Embryonic facial prominence (tissue), 1 donor: Measurements from ENCODE around the gene RANBP1.

Source experiments
- DNase-seq: peaks from one replicate; pipeline ENCODE4 v3.0.0-alpha.2; 2016; ENCODE audit errors: extremely low spot score

RANBP1 gene

DNA sequence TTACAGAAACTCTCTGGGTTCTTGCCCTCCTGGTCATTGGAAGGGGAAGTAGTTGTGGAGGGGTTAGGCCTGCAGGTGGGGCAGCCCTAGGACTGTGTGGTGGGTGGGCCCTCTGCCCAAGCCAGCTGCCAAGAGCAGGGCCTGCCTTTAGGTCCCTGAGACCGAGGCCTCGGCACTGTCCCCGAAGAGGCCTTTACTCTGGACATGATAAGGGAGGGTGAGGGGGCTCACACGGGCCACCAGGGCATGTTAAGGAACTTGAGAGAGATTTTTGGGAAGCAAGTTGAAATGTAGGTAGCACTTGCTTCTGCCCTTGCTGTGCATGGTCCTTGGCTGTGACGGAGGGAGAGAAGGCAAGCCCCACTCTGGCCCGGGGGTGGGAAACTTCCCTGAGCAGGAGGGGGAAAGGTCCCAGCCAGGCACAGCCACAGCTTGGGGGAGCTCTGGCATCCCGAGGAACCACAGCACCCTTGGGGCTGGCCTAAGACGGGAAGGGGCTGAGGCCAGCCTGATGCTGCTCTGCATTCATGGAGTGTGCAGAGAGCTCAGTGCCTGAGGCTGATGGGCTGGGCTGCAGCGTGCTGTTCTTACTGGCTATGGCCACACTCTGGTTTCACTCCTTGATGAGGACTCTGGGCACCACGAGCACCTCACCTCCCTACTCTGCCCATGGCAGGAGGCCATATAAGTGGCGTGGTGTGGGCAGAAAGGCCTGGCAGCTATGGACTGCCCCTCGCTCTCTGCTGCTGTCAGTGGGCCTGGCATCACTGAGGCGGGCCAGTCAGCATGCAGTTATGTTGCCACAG lies 7.8 kb upstream of the RANBP1 start:
- DNase-seq = no peak

DNA sequence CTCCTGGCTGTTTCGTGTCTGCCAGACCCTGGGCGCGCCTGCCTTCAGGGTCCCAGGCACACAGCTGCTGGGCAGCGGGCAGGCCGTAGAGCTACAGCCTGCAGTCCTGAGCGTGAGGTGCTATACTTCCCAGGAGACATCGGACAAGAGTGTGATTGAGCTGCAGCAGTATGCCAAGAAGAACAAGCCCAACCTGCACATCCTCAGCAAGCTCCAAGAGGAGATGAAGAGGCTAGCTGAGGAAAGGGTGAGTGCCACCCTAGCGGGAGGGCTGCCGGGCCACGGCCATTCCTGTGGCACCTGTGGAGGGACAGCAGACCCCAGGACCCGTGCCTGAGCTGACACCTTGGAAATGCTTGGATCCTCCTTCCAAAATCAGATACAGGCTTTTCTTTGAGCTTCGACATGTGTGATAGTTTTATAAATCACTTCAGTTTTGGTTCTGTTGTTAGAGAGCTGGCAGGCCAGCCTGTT lies 7.1 kb upstream of the RANBP1 start:
- DNase-seq = no peak

DNA sequence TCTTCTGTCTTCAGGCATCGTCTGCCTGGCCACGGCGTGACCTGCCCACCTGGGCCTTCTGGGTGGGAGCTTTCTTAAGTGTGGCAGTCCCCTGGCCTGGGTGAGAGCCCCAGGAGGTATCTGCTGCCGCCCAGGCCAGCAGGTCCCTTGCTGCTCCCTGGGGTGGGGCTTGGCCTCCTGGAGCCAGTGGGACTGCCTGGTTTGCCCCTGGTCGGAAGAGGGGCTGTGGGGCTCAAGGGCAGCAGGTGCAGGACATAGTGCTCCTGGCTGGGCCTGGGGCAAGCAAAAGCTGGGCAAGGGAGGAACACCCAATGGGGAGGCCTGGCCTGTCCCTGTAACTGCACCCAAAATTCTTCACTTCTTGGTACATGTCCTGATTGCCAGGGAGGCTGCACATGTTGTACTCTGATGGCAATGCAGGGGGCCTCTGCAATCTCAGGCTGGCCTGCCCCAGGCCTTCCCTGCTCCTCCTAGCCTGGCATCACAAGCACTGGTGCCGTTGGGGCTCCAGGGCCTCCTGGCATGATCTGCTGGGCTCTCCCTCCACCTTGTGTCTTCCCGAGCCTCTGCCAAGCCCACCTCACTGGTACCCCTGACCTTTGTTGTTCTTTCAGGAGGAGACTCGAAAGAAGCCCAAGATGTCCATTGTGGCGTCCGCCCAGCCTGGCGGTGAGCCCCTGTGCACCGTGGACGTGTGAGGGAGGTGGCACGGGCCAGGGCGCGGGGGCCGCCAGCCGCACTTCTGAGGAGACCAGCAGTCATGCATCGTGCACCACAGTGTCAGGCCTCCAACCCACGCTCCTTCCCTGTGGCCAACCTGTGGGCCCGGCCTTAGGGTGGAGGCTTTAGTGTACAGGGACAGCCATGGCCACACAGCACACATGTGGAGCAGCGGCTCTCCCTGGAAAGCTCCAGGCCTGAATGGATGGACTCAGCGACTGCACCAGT lies 6.2 kb upstream of the RANBP1 start:
- DNase-seq = no peak

DNA sequence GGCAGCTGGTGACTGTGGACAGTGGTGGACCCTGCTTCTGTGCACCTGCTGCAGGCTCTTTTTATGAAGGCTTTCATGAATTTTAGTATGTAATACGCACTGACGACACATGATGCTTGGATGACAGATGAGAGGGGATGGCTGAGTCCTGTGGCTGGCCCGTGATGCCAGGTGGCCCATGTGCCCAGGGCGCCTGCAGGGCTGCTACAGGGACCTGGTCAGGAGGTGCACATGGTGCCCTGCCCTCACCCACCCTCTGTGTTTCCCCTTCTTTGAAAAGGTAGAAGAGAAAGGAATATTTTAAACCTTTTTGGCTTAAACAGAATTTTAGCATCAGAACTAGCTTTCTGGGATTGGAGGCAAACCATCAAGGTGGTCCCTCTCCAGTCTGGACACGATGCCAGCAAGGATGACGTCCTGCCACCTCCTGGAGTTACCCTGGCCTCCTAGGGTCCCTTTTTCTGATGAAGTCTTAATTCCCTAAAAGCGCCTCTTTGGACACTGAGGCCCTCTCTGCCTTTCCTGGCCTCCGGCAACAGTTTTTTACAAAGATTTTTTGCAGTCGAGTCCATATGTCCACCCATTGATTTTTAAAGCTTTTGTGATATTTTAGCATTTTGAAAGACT lies 5.4 kb upstream of the RANBP1 start:
- DNase-seq = no peak

DNA sequence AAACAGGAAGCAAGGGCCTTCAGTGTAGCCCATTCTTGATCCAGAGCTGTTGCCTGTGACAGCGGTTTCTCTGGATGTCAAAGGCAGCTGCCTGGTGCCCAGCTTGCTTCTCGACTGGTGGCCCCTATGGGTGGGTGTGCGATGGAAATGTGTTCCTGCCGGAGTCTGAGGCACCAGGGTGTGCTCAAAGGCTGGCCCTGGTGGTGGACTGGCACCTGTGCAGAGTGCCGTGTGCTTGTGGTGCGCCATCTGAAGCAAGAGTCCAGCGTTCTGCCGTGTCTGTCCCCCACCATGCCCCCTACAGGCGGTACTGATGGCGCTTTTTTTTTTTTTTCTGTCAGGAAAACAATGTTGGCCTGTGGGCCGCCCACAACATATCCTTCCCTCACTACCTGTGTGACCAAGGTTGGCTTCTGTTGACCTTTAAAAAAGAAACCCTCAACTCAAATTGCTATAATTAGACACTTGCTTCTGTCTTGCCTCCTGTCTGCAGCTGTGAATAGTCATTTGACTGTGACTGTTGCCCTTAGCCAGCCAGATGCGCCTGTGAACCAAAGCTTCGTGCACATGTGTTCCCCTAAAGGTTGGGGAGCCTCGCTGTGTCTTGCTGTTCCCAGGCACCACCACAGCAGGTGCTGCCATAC lies 4.7 kb upstream of the RANBP1 start:
- no peak for DNase-seq

DNA sequence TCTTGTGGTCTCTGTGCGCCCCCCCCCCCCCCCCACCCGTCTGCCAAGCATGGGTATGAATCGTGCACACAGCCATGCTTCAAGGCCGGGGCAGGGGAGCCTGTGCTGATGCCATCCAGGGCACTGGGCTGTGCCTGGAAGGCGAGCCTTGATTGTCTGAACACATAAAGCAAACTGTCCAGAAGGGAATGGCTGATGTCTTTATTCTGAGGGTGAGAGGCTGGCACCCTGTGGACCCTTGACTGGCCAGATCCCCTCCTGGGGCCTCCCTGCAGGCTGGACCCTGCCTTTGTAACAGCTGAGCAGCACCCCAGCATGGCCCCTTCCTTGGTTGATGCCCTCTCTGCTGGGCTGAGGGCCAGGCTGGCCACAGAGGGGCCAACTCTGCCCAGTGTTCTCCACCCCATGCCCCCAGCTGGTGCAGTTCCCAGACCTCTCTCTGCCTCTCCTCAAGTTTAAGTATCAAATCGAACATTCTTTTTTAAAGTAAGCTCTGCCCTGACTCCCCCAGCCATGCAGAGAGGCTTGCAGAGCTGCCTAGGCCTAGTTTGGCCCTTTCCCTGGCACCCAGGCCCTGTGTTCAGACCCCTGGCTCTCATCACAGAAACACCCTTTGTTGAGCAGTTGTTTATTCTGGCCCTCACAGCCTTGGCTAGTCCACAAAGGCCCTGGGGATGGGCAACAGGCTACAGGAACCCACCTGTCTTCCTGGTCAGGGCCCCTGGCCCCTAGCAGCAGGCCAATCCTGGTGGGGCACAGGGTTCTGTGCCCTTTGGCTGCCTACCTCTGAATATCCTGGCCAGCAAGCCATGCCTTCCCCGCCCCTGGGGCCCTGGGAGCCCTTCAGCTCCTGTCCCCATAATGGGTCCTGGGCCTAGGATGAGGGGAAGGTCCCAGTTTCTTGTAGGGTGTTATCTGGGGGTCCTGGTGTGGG lies 3.9 kb upstream of the RANBP1 start:
- no peak for DNase-seq

DNA sequence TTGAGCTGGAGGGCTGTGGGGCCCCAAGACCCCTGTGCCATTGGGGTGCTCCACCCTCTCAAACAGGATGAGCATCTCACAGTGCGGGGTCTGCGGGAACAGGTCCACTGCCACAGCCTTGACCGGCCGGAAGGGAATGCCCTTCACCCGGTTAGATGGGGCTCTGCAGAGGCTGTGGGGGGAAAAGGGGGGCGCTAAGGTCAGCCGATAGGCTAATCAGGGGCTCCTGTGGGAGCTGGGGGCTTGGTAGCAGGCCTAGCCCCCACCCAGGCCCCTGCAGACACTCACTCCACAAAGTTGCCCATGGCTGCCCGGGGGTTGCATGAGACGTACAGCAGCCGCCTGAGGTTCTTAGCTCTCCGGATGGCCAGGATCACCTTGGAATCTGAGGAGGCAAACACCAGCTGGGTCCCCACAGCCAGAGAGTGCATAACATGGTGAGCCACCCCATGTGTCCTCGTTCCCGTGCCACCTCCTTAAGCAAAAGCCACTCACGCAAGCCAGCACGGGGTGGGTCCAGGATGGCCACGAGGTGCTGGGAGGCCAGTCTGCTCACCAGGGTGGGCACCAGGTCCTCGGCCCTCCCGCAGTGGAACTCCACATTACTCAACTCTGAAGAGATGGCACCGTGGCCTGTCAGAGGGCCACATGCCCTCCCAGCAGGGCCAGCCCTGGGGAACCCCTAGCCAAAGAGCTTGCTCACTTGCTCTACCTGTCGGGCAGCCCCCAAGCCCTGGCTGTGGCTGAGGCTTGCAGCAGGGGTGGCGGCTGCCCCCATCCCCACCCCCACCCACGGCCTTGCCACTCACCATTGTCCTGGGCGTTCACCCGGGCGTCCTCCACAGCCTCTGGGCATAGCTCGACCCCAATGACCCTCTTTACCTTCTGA lies 3.0 kb upstream of the RANBP1 start:
- no peak for DNase-seq

DNA sequence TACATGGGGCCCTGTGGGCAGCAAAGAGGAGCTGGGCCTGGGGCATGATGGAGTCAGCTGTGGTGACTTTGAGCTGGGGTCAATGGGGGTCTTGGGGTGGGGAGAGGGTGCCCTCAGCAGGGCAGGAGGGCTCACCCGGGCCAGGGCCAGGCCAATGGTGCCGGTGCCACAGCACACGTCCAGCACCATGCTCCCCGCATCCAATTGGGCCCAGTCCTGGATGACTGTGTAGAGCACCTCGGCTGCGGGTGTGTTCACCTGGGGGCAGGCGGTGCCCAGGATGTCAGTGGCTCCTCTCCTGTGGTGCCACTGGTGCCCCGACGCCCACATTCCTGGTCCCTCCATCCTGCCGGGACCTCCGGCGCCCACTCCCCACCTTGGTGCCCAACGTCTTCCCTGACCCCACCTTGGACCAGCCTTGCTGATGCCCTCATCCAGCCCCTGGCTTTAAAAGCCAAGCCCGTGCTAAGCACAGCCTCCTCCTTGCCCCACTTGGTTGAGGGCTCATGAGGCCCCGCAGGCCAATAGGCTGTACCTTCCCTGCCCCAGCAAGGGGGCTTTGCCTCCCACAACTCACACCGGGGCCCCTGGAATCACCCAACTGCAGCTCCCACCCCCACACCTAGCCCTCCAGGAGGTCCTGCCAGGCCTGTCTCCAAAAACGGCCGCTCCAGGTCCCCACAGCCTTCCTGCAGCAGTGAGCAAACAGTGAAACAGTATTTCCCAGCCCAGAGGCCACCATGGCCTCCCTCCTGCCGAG lies 2.2 kb upstream of the RANBP1 start:
- DNase-seq = no peak

DNA sequence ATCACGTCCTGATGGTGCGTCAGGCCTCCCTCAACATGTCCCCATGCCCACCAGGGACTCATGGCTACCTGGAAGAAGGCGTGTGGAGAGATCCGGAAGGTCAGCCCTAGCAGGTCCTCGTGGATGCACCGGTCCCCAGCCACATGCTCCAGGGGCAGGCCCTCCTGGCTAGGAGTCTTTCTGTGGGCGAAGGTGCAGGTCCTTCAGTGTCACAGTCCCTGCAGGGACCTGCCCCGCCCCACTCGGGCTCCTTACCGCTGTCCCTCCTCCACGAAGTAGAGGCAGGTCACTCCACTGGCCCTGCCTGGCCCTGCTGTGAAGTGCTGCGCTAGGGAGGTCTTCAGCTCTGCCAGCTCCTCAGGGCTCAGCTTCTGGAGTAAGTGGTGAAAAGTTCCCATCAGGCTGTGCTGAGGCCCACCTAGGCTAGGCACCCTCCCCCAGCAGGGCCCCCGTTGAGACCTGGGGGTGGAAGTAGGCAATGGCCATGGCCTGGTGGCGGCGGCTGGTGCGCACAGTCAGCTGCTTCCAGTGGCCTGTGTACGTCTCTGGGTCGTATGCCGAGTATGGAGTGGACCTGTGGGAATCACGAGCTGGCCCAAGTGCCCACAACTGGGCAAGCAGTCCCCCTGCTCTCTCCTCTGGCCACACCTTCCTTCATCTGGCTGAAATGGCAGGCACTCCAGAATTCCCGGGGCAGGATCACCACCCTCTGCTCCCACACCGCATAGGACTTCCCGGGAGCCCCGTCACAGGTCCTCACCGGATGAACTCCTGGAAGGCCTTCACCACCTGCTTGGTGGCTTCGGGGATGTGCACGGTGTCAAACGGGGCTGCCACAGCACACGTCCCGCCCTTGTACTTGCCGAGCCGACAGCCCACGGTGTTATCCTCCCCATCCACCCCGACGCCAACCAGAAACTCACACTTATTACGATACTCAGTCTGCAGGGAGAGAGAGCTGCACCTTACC lies 1.1 kb upstream of the RANBP1 start:
- no peak for DNase-seq

DNA sequence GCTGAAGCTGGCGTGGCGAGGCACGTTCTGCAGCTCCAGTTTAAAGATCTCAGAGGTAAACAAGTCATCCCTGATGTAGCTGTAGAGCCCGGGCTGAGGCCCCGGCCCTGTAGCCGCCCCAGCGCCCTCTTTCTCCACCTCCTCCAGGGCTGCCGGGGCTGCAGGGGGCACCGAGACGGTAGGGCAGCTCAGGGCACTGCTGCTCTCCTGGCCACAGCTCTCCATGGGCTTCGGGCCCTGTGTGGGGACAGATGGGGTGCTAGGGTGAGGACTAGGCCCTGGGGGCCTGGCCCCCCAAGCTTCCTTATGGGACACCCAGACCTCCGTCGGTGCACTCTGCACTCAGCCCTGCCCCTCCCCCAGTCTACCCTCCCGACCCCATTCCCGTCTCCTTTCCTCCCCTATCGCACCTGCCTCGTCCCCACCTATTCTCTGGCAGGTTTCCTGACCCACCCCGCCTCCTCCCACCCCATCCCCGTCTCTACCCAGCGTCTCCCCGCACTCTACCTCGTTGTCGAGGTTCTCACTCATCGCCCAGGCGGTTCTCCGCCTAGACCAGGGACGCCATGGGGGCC lies 559 bp downstream of the RANBP1 start:
- DNase-seq = no peak

DNA sequence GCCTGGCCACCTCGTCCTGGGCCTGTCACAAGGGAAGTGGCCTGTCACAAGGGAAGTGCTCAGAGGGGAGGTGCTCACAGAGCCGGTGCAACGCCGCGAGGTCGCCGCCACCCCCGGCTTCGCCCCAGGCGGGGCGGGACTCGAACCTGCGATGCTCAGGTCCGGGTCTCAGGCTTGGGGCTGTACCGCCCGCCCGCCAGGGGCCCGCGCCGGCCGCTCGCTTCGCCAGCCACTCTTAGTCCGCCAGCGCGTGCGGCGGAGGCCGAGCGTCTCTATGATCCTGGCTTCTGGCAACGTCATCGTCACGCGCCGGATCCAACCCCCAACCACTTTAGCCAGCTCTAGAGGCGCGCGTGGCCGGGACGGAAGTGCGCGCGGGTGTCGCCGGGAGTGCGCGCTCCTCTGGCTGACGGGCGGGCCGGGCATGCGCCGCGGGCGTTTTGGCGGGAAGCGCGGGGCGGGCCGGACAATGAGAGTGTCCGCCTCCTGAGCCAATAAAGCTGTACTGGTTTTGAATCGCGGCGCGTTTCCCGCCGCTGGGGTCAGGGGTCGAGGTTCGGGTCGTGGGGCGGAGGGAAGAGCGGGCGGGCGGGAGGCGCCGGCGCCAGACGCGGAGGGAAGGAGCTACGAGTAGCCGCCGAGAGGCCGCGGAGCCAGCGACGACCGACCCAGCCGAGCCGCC lies 1.2 kb downstream of the RANBP1 start, which contains the start of gene TRMT2A:
TRMT2A (minus strand) TSS at position 276 of the 682 bp plus-strand sequence. CDS start 320 bp downstream, outside the sequence.
- DNase-seq = peak; percentile 93

DNA sequence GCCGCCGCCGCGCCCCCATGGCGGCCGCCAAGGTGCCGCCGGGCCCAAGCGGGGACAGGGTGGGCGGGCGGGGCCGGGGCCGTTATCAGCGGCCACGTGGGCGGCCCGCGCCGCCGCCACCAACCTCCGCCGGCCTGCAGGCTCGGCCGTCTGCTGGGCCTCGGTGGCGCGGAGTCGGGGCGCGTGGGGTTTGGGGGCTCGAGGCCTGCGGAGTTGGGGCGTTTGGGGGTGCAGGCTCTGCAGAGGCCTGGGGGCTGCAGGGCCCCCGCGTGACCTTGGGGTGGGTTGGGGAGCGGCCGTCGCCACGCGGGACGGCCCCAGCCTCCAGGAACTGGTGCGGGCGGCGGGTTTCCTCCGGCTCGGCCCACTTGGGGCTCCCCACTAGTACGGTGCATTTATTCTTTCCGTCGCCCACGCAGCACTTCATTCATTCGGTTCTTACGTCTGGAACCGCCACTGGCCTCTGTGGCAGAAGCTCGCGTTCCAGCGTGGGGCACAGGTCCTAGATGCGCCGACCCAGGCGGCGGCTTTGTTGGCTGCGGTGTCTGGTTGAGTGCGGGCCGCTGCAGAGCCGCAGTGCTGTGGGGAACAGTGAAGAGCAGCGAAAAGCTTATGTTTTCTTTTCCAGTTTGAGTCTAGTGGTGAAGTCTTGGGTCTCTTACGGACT lies 1.9 kb downstream of the RANBP1 start:
- DNase-seq = no peak

DNA sequence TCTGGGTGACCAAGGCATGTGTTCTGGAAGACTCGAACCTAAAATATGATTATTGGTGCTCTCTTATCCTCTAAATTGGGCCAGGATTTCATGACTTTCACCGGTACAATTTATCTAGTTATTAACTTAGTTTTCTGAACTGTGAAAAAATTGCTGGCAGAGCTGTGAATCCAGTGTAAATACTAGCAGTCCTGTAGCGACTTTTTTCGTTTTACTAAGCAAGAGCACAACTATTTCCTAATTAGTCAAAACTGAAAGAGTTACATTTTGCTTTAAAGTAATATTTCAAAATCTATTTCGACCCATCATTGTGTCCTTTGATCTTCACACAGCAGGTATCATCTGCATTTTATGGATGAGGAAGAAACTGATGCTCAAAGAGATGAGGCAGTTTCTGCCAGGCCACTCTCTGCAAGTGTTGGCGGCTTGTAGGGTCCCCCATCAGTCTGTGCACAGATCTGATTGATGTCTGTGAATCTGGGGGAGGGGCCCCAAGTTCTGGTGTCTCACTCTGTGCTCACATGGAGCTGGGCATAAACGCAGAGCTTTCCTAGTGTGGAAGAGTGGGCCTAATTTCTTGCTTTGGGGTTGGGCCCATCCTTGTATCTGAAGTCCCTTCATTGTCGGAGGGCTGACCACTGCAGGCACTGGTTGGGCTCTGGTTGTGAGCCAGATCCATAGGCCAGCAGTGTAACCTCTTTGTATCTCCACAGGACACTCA lies 2.6 kb downstream of the RANBP1 start:
- DNase-seq = no peak

DNA sequence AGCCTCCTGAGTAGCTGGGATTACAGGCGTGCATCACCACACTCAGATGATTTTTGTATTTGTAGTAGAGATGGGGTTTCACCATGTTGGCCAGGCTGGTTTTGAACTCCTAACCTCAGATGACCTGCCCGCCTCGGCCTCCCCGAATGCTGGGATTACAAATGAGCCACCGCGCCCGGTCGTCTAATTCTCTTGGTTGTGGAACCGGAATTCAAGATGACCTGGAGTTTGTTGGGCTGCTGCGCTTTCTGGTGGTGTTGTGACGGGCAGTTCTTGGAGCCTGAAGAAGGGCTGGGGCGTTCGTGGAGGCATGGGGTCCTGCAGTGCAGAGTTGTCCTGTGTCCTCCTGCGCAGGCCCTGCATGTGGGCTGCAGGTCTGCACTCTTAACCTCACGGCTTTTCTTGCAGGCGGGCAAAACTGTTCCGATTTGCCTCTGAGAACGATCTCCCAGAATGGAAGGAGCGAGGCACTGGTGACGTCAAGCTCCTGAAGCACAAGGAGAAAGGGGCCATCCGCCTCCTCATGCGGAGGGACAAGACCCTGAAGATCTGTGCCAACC lies 6.0 kb downstream of the RANBP1 start:
- DNase-seq = no peak
